ENCODE results near the gene VANGL1. TPM values are rescaled to one million over a fixed set of nuclear protein-coding genes. Genes with fewer than 3 reads are reported as not detected.

The VANGL1 gene
- total RNA-seq (1 to 10 TPM; 1.5 to 1.9 TPM), polyA plus RNA-seq (1 to 10 TPM; 1.6 to 2.3 TPM)

GRCh38 chr1:115641762-115642167 lies at the start of gene VANGL1:
Gene VANGL1, plus strand, starts transcription at chr1:115641970. Its CDS starts 9,444 bp downstream, at chr1:115651414.
- peak within 1 kb of the TSS in 3 of 7 donors; percentile 9 to 71 (median 29) for H3K27ac Mint-ChIP-seq
- H3K4me3 Mint-ChIP-seq: peak within 1 kb of the TSS; percentile 80 to 89 (median 85)
- Histone ChIP-seq H3K27me3 (ENCODE audit: insufficient read depth, low read length) (no peaks in the 10 kb centered on the region), H3K9me3 (ENCODE audit: control insufficient read depth in 1 of 2, low read length in 2 of 2) (no peaks in the 10 kb centered on the region), H3K4me3 (ENCODE audit: low read length in 2 of 2) (peak within 1 kb of the TSS in 1 of 2 donors; percentile 57), H3K36me3 (ENCODE audit: insufficient read depth, low read length) (no peaks in the 10 kb centered on the region), H3K27ac (ENCODE audit: low read depth, low read length) (no peak within 1 kb of the TSS), H3K4me1 (ENCODE audit: insufficient read depth, low read length) (peaks cover 13% of the 10 kb centered on the region)
- H3K9me3 Mint-ChIP-seq: peaks cover 4 to 34% (median 21%) of the 10 kb centered on the region in 8 donors
- peak in 3 of 5 donors; percentile 18 to 26 (median 23) for DNase-seq
- ChIA-PET CTCF (ENCODE audit: partially characterized antibody) (no interaction called here), POLR2A (ENCODE audit: partially characterized antibody) (no interaction called here)
- peaks cover 10 to 11% of the 10 kb centered on the region in 2 donors for H3K27me3 Mint-ChIP-seq
- H3K4me1 Mint-ChIP-seq: peaks cover 10 to 18% (median 13%) of the 10 kb centered on the region in 4 donors
- intact Hi-C loops (cut with micrococcal nuclease): no loop called here
- peaks cover 0 to 13% of the 10 kb centered on the region in 2 donors for H3K36me3 Mint-ChIP-seq

- Histone ChIP-seq H3K9me3 (ENCODE audit: control insufficient read depth in 1 of 2, low read length in 2 of 2) (no peaks in the 10 kb centered on the region), H3K4me3 (ENCODE audit: low read length in 2 of 2) (no peak overlapping the region), H3K27me3 (ENCODE audit: insufficient read depth, low read length) (no peaks in the 10 kb centered on the region), H3K4me1 (ENCODE audit: insufficient read depth, low read length) (no peaks in the 10 kb centered on the region), H3K36me3 (ENCODE audit: insufficient read depth, low read length) (no peaks in the 10 kb centered on the region), H3K27ac (ENCODE audit: low read depth, low read length) (no peak overlapping the region)
- no peak overlapping the region for H3K27ac Mint-ChIP-seq
- ChIA-PET POLR2A (ENCODE audit: partially characterized antibody) (no interaction called here), CTCF (ENCODE audit: partially characterized antibody) (no interaction called here)
- H3K36me3 Mint-ChIP-seq: no peaks in the 10 kb centered on the region
- no peak for DNase-seq
- no peak overlapping the region for H3K4me3 Mint-ChIP-seq
- H3K27me3 Mint-ChIP-seq: peaks cover 3 to 4% of the 10 kb centered on the region in 2 donors
- H3K9me3 Mint-ChIP-seq: peaks cover 0 to 23% (median 9%) of the 10 kb centered on the region in 8 donors
- intact Hi-C loops (cut with micrococcal nuclease): no loop called here
- no peaks in the 10 kb centered on the region for H3K4me1 Mint-ChIP-seq
Observed at GRCh38 chr1:115592264-115592663, 49.5 kb upstream of the VANGL1 start.

GRCh38 chr1:115593365-115594259 lies 48.2 kb upstream of the VANGL1 start:
- ChIA-PET POLR2A (ENCODE audit: partially characterized antibody) (no interaction called here), CTCF (ENCODE audit: partially characterized antibody) (interaction anchor here (1.6 to 5.3 kb wide), 5 partner anchors 8 to 1247 kb away, joined by 3 to 34 read pairs (median 18); no protein-coding TSS in a partner anchor)
- no peak overlapping the region for H3K4me3 ChIP-seq (ENCODE audit: low read length in 2 of 2)
- Mint-ChIP-seq H3K27me3 (peaks cover 1 to 5% of the 10 kb centered on the region in 2 donors), H3K9me3 (peaks cover 0 to 10% (median 2%) of the 10 kb centered on the region in 8 donors), H3K4me3 (no peak overlapping the region), H3K4me1 (no peaks in the 10 kb centered on the region), H3K36me3 (no peaks in the 10 kb centered on the region), H3K27ac (no peak overlapping the region)
- H3K9me3 ChIP-seq (ENCODE audit: control insufficient read depth in 1 of 2, low read length in 2 of 2): no peaks in the 10 kb centered on the region
- H3K36me3 ChIP-seq (ENCODE audit: insufficient read depth, low read length): no peaks in the 10 kb centered on the region
- no peak for DNase-seq
- intact Hi-C loops (cut with micrococcal nuclease): no loop called here
- no peaks in the 10 kb centered on the region for H3K27me3 ChIP-seq (ENCODE audit: insufficient read depth, low read length)
- no peaks in the 10 kb centered on the region for H3K4me1 ChIP-seq (ENCODE audit: insufficient read depth, low read length)
- H3K27ac ChIP-seq (ENCODE audit: low read depth, low read length): no peak overlapping the region

GRCh38 chr1:115594600-115594999 lies 47.2 kb upstream of the VANGL1 start:
- ChIA-PET POLR2A (ENCODE audit: partially characterized antibody) (no interaction called here), CTCF (ENCODE audit: partially characterized antibody) (interaction anchor here (1.8 to 5.3 kb wide), 4 partner anchors 9 to 481 kb away, joined by 4 to 34 read pairs (median 20); no protein-coding TSS in a partner anchor)
- DNase-seq: no peak
- Histone ChIP-seq H3K9me3 (ENCODE audit: control insufficient read depth in 1 of 2, low read length in 2 of 2) (no peaks in the 10 kb centered on the region), H3K4me3 (ENCODE audit: low read length in 2 of 2) (no peak overlapping the region), H3K27ac (ENCODE audit: low read depth, low read length) (no peak overlapping the region), H3K36me3 (ENCODE audit: insufficient read depth, low read length) (no peaks in the 10 kb centered on the region), H3K4me1 (ENCODE audit: insufficient read depth, low read length) (no peaks in the 10 kb centered on the region), H3K27me3 (ENCODE audit: insufficient read depth, low read length) (no peaks in the 10 kb centered on the region)
- H3K9me3 Mint-ChIP-seq: peaks cover 0 to 5% (median 0%) of the 10 kb centered on the region in 8 donors
- intact Hi-C loops (cut with micrococcal nuclease): no loop called here
- no peaks in the 10 kb centered on the region for H3K36me3 Mint-ChIP-seq
- H3K27ac Mint-ChIP-seq: peak overlapping the region in 1 of 7 donors; percentile 36
- peaks cover 1 to 6% of the 10 kb centered on the region in 2 donors for H3K27me3 Mint-ChIP-seq
- H3K4me3 Mint-ChIP-seq: no peak overlapping the region
- no peaks in the 10 kb centered on the region for H3K4me1 Mint-ChIP-seq

GRCh38 chr1:115595279-115596079 lies 46.3 kb upstream of the VANGL1 start:
- H3K36me3 Mint-ChIP-seq: no peaks in the 10 kb centered on the region
- Histone ChIP-seq H3K4me1 (ENCODE audit: insufficient read depth, low read length) (no peaks in the 10 kb centered on the region), H3K4me3 (ENCODE audit: low read length in 2 of 2) (no peak overlapping the region), H3K9me3 (ENCODE audit: control insufficient read depth in 1 of 2, low read length in 2 of 2) (no peaks in the 10 kb centered on the region), H3K27ac (ENCODE audit: low read depth, low read length) (no peak overlapping the region), H3K36me3 (ENCODE audit: insufficient read depth, low read length) (no peaks in the 10 kb centered on the region), H3K27me3 (ENCODE audit: insufficient read depth, low read length) (no peaks in the 10 kb centered on the region)
- H3K4me1 Mint-ChIP-seq: no peaks in the 10 kb centered on the region
- DNase-seq: peak in 4 of 5 donors; percentile 14 to 46 (median 24)
- no peaks in the 10 kb centered on the region for H3K9me3 Mint-ChIP-seq
- no peak overlapping the region for H3K27ac Mint-ChIP-seq
- CTCF ChIA-PET (ENCODE audit: partially characterized antibody): interaction anchor here (0.7 to 5.3 kb wide), 7 partner anchors 10 to 482 kb away, joined by 3 to 34 read pairs (median 4); no protein-coding TSS in a partner anchor
- peaks cover 1 to 4% of the 10 kb centered on the region in 2 donors for H3K27me3 Mint-ChIP-seq
- H3K4me3 Mint-ChIP-seq: no peak overlapping the region
- POLR2A ChIA-PET (ENCODE audit: partially characterized antibody): no interaction called here
- intact Hi-C loops (cut with micrococcal nuclease): loop anchor here (5.0 kb wide), 1 partner anchor 618 kb away; no protein-coding TSS in a partner anchor

GRCh38 chr1:115596080-115596780 lies 45.5 kb upstream of the VANGL1 start:
- intact Hi-C loops (cut with micrococcal nuclease): loop anchor here (5.0 kb wide), 1 partner anchor 619 kb away; no protein-coding TSS in a partner anchor
- peaks cover 1 to 4% of the 10 kb centered on the region in 2 donors for H3K27me3 Mint-ChIP-seq
- ChIA-PET CTCF (ENCODE audit: partially characterized antibody) (interaction anchor here (0.7 to 5.3 kb wide), 6 partner anchors 11 to 458 kb away, joined by 3 to 34 read pairs (median 11); no protein-coding TSS in a partner anchor), POLR2A (ENCODE audit: partially characterized antibody) (no interaction called here)
- no peaks in the 10 kb centered on the region for H3K4me1 ChIP-seq (ENCODE audit: insufficient read depth, low read length)
- no peaks in the 10 kb centered on the region for H3K36me3 ChIP-seq (ENCODE audit: insufficient read depth, low read length)
- H3K4me1 Mint-ChIP-seq: no peaks in the 10 kb centered on the region
- H3K9me3 ChIP-seq (ENCODE audit: control insufficient read depth in 1 of 2, low read length in 2 of 2): no peaks in the 10 kb centered on the region
- H3K4me3 Mint-ChIP-seq: no peak overlapping the region
- no peaks in the 10 kb centered on the region for H3K36me3 Mint-ChIP-seq
- no peak overlapping the region for H3K27ac Mint-ChIP-seq
- H3K27ac ChIP-seq (ENCODE audit: low read depth, low read length): no peak overlapping the region
- H3K27me3 ChIP-seq (ENCODE audit: insufficient read depth, low read length): no peaks in the 10 kb centered on the region
- no peak for DNase-seq
- peaks cover 0 to 4% (median 0%) of the 10 kb centered on the region in 8 donors for H3K9me3 Mint-ChIP-seq
- no peak overlapping the region for H3K4me3 ChIP-seq (ENCODE audit: low read length in 2 of 2)

Data from CD4-positive, alpha-beta memory T cell (primary cell).